GM19395 (cell line): ENCODE results near the gene SF3A2.

Source experiments
- ATAC-seq: cut with Tn5 transposase; IDR thresholded peaks from one replicate; pipeline ENCODE4 v1.9.1; 2021; ENCODE audit warnings: mild to moderate bottlenecking, moderate library complexity; ENCODE audit not compliant: unreplicated experiment

Gene SF3A2

DNA sequence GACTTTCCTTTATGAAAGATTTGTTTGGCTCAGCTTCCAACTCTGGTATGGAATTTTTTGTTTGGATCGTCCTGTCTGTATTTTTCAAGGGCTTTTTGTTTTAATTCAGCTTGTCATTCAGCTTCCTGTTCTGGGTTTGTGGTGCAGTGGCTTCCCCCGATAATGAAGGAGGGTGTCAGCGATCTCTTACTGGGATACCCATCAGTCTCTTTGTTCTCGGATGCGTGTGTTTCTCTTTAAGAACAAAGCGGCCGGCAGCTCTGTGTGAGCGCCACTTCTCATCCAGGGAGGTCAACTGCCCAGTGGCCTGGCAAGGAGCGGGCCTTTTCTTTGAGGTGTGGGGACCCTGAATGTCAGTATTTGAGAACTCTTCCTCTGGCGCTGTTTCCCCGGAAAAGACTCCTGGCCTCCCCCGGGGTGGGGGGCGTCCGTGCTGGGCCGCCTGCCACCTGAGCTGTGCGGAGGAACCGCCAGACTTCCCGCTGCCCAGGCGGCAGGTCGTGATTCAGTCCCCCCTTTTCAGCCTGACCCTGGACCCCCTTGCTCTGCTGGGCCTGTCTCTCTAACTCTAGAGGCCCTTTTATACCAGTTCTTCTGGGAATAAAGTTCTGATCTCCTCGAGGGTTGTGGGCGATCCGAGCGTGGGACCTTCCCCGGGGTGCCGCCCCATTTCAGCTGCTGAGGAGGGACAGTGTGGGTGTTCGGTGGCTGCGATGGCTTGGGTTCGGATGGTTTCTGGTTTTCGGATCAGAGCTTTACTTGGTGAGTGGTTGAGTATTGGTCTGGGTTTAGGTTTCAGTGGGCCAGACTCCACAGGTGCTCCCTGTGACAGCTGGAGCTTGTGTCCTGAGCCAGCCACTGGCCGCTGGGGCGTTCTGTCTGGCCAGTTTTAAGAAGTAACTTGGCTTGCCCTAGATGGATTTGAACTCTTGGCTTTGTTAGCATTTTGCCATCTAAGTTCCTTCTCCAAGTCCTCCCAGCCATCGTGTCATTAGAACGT, 3.4 kb downstream of the SF3A2 start:
- ATAC-seq: no peak

DNA sequence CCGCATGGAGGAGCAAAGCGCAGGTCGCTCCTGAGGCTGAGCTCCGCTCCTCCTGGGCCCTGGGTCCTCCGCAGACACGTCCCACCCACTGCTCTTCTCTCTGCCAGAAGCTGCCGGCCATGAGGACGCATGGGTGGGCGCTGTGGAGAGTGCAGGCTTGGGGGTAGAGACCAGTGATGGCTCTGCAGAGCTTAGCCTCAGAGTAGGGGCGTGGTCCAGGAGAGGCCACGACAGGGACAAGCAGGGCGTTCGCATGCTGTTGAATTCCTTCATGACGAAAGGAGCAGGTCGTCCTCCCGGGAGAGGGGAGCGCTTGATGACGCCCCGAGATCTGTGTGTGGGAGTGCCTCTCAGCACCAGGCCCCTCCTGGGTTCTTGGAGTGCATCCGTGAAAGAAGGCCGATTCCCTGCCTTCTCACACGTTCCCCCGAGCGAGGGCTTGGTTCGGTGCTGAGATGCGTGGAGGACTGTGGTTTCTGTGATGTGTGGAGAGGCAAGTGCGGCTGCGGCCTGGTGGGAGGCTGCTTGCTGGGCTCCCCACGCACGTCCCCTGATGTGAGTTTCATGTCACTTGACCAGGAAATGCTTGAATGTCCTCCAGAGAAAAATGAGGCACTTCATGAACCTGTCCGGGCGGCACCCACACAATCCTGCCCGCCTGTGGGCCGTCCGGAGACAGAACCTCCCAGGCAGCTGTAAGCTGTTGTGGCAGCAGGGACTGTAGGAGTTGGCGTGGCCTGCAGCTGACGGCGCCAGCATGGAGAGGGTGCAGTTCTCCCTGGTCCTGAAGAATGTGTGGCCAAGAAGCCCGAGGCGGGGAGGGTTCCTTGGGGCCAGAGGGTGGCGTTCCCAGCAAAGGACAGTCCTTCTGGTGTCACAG, 4.5 kb downstream of the SF3A2 start:
- ATAC-seq: no peak

DNA sequence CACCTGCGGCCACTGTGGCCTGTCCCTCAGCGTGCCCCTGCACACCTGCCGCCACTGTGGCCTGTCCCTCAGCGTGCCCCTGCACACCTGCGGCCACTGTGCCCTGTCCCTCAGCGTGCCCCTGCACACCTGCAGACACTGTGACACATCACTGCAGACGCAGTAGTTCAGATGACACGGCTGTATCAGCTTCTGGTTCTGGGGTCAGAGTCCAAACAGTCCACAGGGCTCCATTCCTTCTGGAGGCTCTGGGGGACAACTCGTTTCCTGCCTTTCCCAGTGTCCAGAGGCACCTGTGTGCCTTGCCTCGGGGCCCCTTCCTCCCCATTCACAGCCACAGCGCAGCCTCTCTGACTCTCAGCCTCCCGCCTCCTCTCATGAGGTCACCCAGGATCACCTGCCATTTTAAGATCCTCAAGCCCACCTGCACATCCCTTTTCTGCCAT, 5.5 kb downstream of the SF3A2 start:
- ATAC-seq: no peak

DNA sequence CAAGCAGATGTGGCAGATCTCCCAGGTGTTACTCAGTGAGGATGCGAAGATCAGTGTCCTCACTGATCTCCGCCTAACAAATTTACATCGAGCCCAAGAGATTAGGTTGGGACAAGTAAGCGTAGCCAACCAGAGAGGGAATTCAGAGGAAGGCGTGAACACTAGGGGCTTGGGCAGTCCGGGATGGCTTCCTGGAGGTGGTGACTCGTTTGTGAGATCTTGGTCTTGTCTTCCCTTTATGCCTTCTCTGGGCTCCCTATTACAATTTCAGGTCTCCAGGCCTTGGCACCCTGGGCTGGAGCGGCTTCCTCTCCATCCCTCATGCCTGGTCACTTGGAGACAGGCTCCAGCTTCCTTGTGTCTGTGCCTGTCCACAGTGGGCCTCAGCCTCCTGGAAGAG, 6.2 kb downstream of the SF3A2 start:
- no peak for ATAC-seq

DNA sequence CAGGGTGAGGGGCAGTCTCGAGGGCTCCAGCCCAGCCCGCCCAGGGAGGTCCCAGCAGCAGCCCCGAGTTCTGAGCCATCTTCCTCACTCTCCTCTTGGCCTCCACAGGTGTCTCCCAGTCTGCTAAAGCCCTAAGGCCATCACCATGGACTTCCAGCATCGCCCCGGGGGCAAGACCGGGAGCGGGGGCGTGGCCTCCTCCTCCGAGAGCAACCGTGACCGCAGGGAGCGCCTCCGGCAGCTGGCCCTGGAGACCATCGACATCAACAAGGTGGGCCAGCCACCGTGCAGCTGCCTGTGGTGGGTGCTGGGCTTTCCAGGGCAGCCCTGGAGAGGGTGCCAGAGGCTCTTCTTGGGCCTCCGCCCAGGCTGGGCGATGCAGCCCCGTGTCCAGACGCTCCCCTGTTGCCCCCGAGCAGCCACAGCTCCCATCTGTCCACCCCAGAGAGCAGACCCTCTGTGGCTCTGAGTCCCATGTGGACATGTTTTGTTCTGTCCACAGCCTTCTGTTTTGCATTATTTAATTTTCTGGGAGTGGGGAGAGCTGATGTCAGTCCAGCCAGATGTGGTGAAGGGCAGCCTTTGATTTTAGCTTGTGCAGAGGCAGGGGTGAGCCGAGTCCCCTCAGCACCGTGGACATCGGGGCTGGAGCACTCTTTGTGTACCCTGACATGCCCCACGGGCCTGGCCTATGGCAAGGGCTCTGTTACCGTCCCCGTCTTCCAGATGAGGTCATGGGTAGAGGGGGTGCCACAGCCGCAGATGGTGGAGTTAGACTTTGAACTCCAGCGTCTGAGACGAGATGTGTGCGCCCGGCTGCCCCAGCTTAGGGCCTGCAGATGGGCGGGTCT, 6.9 kb downstream of the SF3A2 start:
- no peak for ATAC-seq

DNA sequence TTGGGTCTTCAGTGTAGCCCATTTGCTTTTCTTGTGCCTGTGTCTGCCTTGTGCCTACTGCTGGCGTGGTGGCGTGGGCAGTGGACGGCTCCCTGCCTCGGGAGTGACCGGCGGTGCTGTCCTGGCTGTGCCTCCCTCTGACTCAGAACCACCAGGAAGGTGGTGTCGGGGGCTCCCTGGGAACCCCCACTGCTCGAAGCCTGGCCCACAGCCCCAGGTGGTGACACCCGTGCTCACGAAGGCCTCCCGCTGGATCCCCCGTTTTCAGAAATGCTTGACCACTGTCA, 7.4 kb downstream of the SF3A2 start:
- ATAC-seq: no peak

DNA sequence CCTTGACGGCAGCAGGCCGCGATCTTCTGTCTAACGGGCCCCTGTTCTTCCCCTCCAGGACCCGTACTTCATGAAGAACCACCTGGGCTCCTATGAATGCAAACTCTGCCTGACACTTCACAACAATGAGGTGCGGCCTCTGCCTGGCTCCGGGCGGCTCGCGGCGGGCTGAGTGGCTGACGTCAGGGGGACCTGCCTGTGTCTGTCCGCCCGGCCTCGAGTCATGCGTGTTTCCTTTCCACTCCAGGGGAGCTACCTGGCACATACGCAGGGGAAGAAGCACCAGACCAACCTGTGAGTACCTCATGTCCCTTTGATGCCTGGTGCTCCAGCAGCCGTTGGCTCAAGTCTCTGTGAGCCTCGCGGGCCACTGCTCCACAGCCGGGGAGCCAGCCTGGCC, 7.9 kb downstream of the SF3A2 start:
- ATAC-seq: no peak

DNA sequence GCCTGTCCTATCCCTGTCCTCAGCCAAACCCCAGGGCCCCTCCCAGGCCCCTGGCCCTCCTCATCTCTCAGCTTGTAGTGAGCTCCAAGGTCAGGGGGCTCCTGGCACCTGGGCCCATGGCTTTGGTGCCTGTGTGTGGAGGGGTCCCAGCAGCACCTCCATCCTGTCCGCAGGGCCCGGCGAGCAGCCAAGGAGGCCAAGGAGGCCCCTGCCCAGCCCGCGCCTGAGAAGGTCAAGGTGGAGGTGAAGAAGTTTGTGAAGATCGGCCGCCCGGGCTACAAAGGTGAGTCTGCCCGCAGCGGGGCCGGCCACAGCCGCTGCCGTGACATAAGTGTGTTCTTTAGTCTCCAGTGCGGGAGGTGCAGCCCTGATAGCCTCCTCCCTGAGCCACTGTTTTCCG, 8.6 kb downstream of the SF3A2 start:
- no peak for ATAC-seq

DNA sequence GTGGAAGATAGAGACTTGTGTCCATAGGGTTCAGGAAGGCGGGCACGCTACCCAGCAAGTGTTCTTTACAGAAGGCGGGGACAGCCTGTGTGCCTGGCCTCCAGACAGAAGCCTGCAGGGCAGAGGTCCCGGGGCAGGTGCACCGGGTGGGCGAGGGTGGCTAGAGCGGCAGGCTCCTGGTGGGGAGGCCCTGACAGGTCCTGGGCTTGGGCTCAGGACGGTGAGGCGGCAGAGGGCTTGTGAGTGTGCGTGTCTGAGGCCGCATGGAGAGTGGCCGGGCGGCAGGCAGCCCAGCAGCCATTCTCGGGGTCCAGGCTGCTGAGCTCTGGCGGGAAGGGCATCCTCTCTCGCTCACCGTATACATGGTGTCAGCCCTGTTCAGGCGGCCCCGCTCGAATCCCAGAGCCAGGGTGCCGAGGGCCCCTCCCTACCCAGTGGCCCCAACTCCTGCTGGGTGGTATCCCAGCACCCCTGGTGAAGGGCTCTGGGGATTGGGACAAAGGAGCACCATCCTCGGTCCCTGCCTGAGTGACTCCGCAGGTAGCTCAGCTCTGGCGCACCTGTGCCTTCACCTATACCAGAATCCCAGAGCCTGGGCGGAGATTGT, 9.5 kb downstream of the SF3A2 start:
- no peak for ATAC-seq

DNA sequence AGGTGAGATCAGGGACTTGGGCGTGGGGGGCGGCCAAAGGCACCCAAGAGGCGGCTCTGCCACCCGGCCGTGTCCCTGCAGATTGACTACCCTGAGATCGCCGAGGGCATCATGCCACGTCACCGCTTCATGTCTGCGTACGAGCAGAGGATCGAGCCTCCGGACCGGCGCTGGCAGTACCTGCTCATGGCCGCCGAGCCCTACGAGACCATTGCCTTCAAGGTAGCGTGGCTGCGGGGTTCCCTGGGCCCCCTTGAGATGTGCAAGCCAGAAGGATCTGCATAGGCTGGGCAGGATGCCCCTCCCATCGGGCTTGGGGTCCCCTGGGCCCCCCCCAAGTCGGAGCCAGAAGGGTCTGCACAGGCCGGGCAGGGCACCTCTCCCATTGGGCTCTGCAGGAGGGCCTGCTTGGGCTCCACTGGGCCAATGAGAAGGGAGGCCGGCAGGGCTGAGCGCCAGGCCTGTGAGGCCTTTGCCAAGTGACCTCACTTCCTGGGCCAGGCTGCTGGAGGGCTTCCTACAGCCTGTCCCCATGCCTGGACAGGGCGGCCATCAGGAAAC, 10.3 kb downstream of the SF3A2 start:
- ATAC-seq: no peak

DNA sequence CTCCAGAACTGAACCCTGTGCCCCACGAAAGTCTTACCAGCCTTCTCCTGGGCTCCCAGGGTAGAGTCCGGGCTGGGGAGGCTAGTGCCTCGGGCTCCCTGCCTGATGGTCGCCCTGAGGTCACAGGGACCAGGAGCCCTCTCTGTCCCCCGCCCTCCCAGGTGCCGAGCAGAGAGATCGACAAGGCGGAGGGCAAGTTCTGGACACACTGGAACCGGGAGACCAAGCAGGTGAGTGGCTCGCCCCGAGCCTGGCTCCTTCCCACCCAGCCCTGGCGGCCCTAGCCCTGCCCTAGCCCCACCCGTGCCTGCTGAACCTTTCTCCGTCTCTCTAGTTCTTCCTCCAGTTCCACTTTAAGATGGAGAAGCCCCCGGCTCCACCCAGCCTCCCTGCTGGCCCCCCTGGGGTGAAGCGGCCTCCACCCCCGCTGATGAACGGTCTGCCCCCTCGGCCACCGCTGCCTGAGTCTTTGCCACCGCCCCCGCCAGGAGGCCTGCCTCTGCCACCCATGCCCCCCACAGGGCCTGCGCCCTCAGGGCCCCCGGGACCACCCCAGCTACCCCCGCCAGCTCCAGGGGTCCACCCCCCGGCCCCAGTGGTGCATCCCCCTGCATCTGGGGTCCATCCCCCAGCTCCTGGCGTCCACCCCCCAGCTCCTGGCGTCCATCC, 10.9 kb downstream of the SF3A2 start:
- no peak for ATAC-seq

DNA sequence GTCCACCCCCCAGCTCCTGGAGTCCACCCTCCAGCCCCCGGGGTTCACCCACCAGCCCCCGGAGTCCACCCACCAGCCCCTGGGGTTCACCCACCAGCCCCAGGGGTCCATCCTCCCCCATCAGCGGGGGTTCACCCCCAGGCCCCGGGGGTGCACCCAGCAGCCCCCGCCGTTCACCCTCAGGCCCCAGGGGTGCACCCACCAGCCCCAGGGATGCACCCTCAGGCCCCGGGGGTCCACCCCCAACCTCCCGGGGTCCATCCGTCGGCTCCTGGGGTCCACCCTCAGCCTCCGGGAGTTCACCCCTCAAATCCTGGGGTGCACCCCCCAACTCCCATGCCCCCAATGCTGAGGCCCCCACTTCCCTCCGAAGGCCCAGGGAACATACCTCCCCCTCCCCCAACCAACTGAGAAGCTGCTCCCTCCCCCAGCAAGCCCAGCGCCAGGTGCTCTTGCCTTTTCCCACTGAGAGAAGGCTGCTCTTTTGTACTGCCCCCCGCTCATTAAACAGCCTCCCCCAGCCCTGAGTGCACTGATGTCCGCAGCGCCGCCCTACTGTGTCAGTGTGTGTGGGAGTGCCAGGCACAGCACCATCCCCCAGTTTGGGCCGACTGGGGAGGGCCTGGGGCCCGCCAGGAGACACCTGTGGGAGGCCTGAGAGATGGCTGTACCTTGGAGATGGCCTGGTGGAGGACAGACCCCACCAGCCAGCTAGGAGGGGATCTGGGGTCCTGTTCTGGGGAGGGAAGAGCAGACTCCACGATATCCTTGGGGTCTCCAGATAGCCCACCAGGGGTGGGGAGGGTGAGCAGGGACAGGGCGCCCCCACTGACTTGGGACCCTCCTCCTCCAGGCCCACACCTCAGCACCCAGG, 11.7 kb downstream of the SF3A2 start:
- ATAC-seq: no peak

DNA sequence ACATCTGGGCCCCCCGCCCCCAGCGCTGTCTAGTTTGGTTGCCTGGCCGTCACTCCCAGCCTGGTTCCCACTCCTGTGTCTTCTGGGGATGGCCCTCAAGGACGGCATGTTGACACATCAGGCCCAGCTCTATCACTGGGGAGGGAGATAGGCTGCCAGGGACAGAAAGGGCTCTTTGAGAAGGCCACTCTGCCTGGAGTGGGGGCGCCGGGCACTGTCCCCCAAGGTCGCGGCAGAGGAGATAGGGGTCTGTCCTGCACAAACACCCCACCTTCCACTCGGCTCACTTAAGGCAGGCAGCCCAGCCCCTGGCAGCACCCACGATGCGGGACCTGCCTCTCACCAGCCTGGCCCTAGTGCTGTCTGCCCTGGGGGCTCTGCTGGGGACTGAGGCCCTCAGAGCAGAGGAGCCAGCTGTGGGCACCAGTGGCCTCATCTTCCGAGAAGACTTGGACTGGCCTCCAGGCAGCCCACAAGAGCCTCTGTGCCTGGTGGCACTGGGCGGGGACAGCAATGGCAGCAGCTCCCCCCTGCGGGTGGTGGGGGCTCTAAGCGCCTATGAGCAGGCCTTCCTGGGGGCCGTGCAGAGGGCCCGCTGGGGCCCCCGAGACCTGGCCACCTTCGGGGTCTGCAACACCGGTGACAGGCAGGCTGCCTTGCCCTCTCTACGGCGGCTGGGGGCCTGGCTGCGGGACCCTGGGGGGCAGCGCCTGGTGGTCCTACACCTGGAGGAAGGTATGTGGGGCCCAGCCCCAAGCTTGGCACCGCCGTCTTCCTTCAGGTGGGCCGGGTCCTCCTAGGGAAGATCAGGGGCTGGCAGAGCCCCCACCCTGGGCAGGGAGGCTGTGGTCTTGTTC, 12.6 kb downstream of the SF3A2 start, which contains the start of gene AMH:
TSS of gene AMH (plus strand) at position 314 of the 857 bp plus-strand sequence. CDS start at position 324, 10 bp downstream.
- ATAC-seq: no peak

DNA sequence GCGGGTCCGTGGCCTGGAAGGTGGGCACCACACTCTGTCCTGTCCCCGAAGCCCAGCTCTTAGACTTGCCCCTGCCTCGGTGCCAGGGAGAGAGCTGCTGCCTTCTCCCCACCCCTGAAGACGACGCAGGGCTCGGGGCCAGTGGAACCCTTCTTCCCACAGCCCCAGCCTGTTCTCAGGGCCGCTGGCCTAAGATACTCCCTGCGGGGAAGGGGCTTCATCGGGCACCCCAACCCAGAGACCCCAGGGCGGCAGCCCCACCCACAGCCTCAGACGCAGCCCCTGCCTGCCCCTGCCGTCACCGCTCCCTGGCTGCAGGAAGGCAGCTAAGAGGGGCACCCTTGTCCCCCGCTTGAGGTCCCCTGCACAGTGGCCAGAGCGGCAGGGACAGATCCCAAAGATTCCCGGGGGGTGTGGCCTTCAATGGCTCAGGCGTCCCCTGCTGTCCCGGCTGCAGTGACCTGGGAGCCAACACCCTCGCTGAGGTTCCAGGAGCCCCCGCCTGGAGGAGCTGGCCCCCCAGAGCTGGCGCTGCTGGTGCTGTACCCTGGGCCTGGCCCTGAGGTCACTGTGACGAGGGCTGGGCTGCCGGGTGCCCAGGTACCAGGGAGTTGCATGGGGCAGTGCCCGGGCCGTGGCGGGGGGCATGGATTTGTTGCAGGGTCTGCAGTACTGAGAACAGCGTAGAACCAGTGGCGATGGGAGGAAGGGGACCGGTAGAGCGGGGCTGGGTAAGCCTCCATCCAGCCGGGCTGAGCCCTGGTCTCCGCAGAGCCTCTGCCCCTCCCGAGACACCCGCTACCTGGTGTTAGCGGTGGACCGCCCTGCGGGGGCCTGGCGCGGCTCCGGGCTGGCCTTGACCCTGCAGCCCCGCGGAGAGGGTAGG, 13.5 kb downstream of the SF3A2 start:
- no peak for ATAC-seq

DNA sequence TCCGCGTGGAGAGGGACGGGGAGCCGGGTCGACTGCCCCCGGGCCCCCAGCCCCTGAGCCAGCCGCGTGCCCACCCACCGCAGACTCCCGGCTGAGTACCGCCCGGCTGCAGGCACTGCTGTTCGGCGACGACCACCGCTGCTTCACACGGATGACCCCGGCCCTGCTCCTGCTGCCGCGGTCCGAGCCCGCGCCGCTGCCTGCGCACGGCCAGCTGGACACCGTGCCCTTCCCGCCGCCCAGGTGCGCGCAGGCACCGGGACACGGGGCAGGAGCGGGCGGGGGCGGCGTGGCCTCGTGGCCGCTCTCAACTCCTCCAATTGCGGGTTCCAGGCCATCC, 14.1 kb downstream of the SF3A2 start:
- ATAC-seq: no peak

DNA sequence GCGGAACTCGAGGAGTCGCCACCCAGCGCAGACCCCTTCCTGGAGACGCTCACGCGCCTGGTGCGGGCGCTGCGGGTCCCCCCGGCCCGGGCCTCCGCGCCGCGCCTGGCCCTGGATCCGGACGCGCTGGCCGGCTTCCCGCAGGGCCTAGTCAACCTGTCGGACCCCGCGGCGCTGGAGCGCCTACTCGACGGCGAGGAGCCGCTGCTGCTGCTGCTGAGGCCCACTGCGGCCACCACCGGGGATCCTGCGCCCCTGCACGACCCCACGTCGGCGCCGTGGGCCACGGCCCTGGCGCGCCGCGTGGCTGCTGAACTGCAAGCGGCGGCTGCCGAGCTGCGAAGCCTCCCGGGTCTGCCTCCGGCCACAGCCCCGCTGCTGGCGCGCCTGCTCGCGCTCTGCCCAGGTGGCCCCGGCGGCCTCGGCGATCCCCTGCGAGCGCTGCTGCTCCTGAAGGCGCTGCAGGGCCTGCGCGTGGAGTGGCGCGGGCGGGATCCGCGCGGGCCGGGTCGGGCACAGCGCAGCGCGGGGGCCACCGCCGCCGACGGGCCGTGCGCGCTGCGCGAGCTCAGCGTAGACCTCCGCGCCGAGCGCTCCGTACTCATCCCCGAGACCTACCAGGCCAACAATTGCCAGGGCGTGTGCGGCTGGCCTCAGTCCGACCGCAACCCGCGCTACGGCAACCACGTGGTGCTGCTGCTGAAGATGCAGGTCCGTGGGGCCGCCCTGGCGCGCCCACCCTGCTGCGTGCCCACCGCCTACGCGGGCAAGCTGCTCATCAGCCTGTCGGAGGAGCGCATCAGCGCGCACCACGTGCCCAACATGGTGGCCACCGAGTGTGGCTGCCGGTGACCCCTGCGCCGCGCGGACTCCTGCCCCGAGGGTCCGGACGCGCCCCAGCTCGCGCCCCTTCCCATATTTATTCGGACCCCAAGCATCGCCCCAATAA, 14.8 kb downstream of the SF3A2 start:
- ATAC-seq: no peak
